ENCODE results near the gene KCNS1. TPM values are rescaled to one million over a fixed set of nuclear protein-coding genes. Genes with fewer than 3 reads are reported as not detected.

Gene KCNS1
- total RNA-seq, 1 donor from 2014 or later = 8.1 TPM

- TF ChIP-seq CTCF (conservative IDR thresholded peaks at IDR 0.05; ENCODE audit: low read depth, low read length) = no peak
- no peak for DNase-seq (ENCODE audit: low read depth)
- H3K4me3 ChIP-seq (ENCODE audit: low read depth, low read length) = no peak overlapping the region
Observed at GRCh38 chr20:45090481-45090880, 10.4 kb downstream of the KCNS1 start.

DNA sequence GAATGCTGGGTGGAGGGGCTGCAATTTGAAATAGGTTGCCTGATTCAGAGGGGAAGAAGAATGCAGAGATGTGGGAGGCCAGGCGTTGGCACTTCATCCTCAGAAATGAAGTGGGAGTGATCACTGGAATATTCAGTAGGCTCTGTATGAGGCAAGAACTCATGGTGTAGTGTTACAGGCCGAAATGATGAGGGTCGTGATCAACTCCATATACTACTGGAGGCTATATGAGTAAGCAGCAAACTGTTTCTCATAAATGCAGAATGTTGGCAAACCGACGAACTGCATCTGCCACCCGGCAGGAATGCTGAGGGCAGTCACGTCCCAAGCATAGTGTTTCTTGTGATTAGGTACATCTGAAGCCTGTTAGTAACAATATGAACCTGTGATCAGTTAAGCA, 12.7 kb downstream of the KCNS1 start:
- H3K4me3 ChIP-seq (ENCODE audit: low read depth, low read length) = no peak overlapping the region
- no peak for TF ChIP-seq CTCF (conservative IDR thresholded peaks at IDR 0.05; ENCODE audit: low read depth, low read length)
- peak; percentile 51 for DNase-seq (ENCODE audit: low read depth)

- no peak overlapping the region for H3K4me3 ChIP-seq (ENCODE audit: low read depth, low read length)
- no peak for TF ChIP-seq CTCF (conservative IDR thresholded peaks at IDR 0.05; ENCODE audit: low read depth, low read length)
- DNase-seq (ENCODE audit: low read depth) = no peak
Observed at GRCh38 chr20:45087814-45088213, 13.1 kb downstream of the KCNS1 start.

DNA sequence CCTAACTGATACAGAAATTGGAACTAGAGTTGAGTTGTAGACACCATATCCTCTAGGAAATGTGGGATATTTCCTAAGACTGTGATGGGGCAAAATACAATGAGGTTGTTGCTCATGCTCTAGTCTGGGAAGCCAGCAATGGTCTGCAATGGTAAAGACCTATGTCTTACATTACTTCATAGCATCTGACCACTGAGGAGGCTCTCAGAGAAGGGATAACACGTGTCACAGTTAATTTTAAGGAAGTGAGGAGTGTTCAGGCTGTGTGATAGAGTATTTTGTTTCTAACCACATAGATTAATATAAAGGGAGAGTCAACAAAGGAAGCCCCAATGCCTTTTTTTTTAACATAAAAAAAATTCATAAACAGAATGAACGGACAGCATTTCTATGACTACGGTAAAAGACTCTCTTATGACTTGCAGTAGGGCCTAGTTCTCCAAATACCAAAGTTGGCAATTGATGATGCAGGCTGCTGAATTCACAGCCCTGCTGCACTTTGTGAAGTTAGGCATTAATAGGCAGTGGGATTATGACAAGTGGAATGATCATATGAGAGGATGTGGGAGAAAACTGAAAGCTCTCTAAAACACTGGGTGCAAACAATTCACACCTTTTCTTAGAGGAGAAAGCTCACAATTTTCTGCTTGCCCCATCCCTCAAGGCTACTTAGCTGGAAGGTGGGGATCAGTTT, 13.7 kb downstream of the KCNS1 start:
- H3K4me3 ChIP-seq (ENCODE audit: low read depth, low read length) = no peak overlapping the region
- DNase-seq (ENCODE audit: low read depth) = no peak
- TF ChIP-seq CTCF (conservative IDR thresholded peaks at IDR 0.05; ENCODE audit: low read depth, low read length) = no peak

DNA sequence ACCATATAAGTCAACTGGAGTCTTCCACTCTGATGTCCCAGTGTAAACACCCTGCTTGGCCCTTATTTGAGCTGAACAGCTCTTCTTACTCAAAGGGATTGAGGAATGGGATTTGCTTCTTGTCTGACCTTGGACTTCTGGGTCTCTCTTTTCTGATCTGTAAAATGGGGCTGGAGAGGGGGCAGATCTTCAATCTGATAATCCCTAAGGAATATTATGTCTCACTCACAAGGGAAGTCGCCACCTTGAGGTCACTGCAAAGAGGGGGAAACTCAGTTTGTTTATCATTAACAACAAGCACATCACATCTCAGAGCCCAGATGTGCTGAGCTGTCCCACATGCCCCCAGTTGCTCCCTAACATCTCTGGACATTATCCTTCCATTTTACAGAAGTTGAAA, 15.1 kb downstream of the KCNS1 start:
- no peak overlapping the region for H3K4me3 ChIP-seq (ENCODE audit: low read depth, low read length)
- TF ChIP-seq CTCF (conservative IDR thresholded peaks at IDR 0.05; ENCODE audit: low read depth, low read length) = no peak
- no peak for DNase-seq (ENCODE audit: low read depth)

GRCh38 chr20:45085289-45085688, 15.6 kb downstream of the KCNS1 start:
- TF ChIP-seq CTCF (conservative IDR thresholded peaks at IDR 0.05; ENCODE audit: low read depth, low read length) = no peak
- H3K4me3 ChIP-seq (ENCODE audit: low read depth, low read length) = no peak overlapping the region
- no peak for DNase-seq (ENCODE audit: low read depth)

- no peak for TF ChIP-seq CTCF (conservative IDR thresholded peaks at IDR 0.05; ENCODE audit: low read depth, low read length)
- H3K4me3 ChIP-seq (ENCODE audit: low read depth, low read length) = no peak overlapping the region
- no peak for DNase-seq (ENCODE audit: low read depth)
Observed at GRCh38 chr20:45083127-45083526, 17.8 kb downstream of the KCNS1 start.
